Measurements from ENCODE around the gene GABRB1. TPM values are rescaled to one million over a fixed set of nuclear protein-coding genes. Genes with fewer than 3 reads are reported as not detected.
A peak's percentile ranks its signal among the peaks of the same experiment; 100 is the strongest.
"Not testable (repeated sequence)": the region's sequence is repeated elsewhere in the genome, so short reads cannot be mapped to it uniquely, and the experiment has no call there.

GABRB1 gene
- polyA plus RNA-seq, 3 donors, result not detected

- no peak overlapping the region for H3K27ac Mint-ChIP-seq
- TF ChIP-seq CTCF (IDR thresholded peaks at IDR 0.05), result no peak
- Histone ChIP-seq H3K27me3 (ENCODE audit: control insufficient read depth in 2 of 2, insufficient read depth in 2 of 2, low read length in 2 of 2) (no peaks in the 10 kb centered on the region), H2AFZ (ENCODE audit: insufficient read depth, low read depth, low read length, poor library complexity, severe bottlenecking) (no peak overlapping the region), H3K27ac (ENCODE audit: low read depth in 1 of 2, low read length in 2 of 2) (no peak overlapping the region), H3K4me3 (replicated peaks in 1 of 3; ENCODE audit: low read depth in 2 of 3, low read length in 3 of 3) (no peak overlapping the region), H3K9me3 (replicated peaks in 1 of 2; ENCODE audit: control insufficient read depth in 1 of 2, insufficient read depth in 1 of 2, low read length in 2 of 2) (peaks cover 0 to 5% of the 10 kb centered on the region in 2 donors), H3K4me2 (replicated peaks; ENCODE audit: extremely low read depth, low read length, poor library complexity, severe bottlenecking) (no peak overlapping the region), H4K20me1 (ENCODE audit: insufficient read depth, low read length) (no peaks in the 10 kb centered on the region), H3K9ac (ENCODE audit: insufficient read depth, low read length, poor library complexity, severe bottlenecking) (no peak overlapping the region), H3K4me1 (ENCODE audit: control insufficient read depth in 1 of 2, insufficient read depth in 2 of 2, low read length in 2 of 2) (no peaks in the 10 kb centered on the region), H3K79me2 (ENCODE audit: insufficient read depth, low read length) (no peaks in the 10 kb centered on the region), H3K36me3 (replicated peaks in 1 of 2; ENCODE audit: control insufficient read depth in 1 of 2, insufficient read depth in 2 of 2, low read length in 2 of 2) (no peaks in the 10 kb centered on the region)
- no peaks in the 10 kb centered on the region for H3K4me1 Mint-ChIP-seq
- no peak overlapping the region for H3K4me3 Mint-ChIP-seq
- H3K36me3 Mint-ChIP-seq, result no peaks in the 10 kb centered on the region
- H3K9me3 Mint-ChIP-seq, result peaks cover 0 to 10% (median under 1%) of the 10 kb centered on the region in 7 donors
- DNase-seq, result no peak
- H3K27me3 Mint-ChIP-seq (ENCODE audit: low read depth in 3 of 3), result peaks cover 0 to 2% (median 0%) of the 10 kb centered on the region in 3 donors
- intact Hi-C loops (cut with micrococcal nuclease), result no loop called here
Observed at GRCh38 chr4:47289805-47290204, 258.4 kb downstream of the GABRB1 start.

- H3K36me3 Mint-ChIP-seq; H3K9ac ChIP-seq (ENCODE audit: insufficient read depth, low read length, poor library complexity, severe bottlenecking); H3K36me3 ChIP-seq (replicated peaks in 1 of 2; ENCODE audit: control insufficient read depth in 1 of 2, insufficient read depth in 2 of 2, low read length in 2 of 2); H3K4me1 Mint-ChIP-seq; H3K27me3 ChIP-seq (ENCODE audit: control insufficient read depth in 2 of 2, insufficient read depth in 2 of 2, low read length in 2 of 2); H3K27me3 Mint-ChIP-seq (ENCODE audit: low read depth in 3 of 3); H3K27ac ChIP-seq (ENCODE audit: low read depth in 1 of 2, low read length in 2 of 2); intact Hi-C loops (cut with micrococcal nuclease); H3K4me3 Mint-ChIP-seq; DNase-seq; H3K79me2 ChIP-seq (ENCODE audit: insufficient read depth, low read length); H3K9me3 ChIP-seq (replicated peaks in 1 of 2; ENCODE audit: control insufficient read depth in 1 of 2, insufficient read depth in 1 of 2, low read length in 2 of 2); H2AFZ ChIP-seq (ENCODE audit: insufficient read depth, low read depth, low read length, poor library complexity, severe bottlenecking); H3K4me3 ChIP-seq (replicated peaks in 1 of 3; ENCODE audit: low read depth in 2 of 3, low read length in 3 of 3); H3K4me1 ChIP-seq (ENCODE audit: control insufficient read depth in 1 of 2, insufficient read depth in 2 of 2, low read length in 2 of 2); H3K4me2 ChIP-seq (replicated peaks; ENCODE audit: extremely low read depth, low read length, poor library complexity, severe bottlenecking); H4K20me1 ChIP-seq (ENCODE audit: insufficient read depth, low read length): not testable (repeated sequence)
- 88% methylated on average over 4 of the region's 4 CpGs for WGBS (ENCODE audit: insufficient coverage)
- Mint-ChIP-seq H3K27ac (peak overlapping the region in 1 of 7 donors; percentile 58), H3K9me3 (peaks cover 0 to 12% (median 4%) of the 10 kb centered on the region in 7 donors)
Observed at GRCh38 chr4:47290873-47291272, 259.5 kb downstream of the GABRB1 start.
